NCI-H524 (cell line): ENCODE measurements around the gene YPEL1.
A peak's percentile ranks its signal among the peaks of the same experiment; 100 is the strongest.
"Not testable (repeated sequence)": the region's sequence is repeated elsewhere in the genome, so short reads cannot be mapped to it uniquely, and the experiment has no call there.

Experiments used
- DNase-seq, 2 experiments: peaks; one replicate each; lab custom pipeline; 2025; lab: John Stamatoyannopoulos, UW

Gene YPEL1

GRCh38 chr22:21683401-21683811 lies 52.2 kb downstream of the YPEL1 start:
- DNase-seq = no peak

GRCh38 chr22:21682385-21683175 lies 53.0 kb downstream of the YPEL1 start:
- no peak for DNase-seq

- no peak for DNase-seq
These were observed 53.8 kb downstream of the YPEL1 start for GRCh38 chr22:21681566-21682370.

- no peak for DNase-seq
These were observed 54.6 kb downstream of the YPEL1 start for GRCh38 chr22:21680830-21681565.

- DNase-seq = no peak
These were observed 56.2 kb downstream of the YPEL1 start for GRCh38 chr22:21679383-21679782.

- DNase-seq = not testable (repeated sequence)
These were observed 56.8 kb downstream of the YPEL1 start for GRCh38 chr22:21678842-21679241.

GRCh38 chr22:21677606-21678443 lies 57.8 kb downstream of the YPEL1 start:
- DNase-seq = peak in 1 of 2 experiments; percentile 27

- no peak for DNase-seq
These were observed 60.9 kb downstream of the YPEL1 start for GRCh38 chr22:21674638-21675245.

- DNase-seq = peak in 1 of 2 experiments; percentile 66
These were observed 61.9 kb downstream of the YPEL1 start for GRCh38 chr22:21673534-21674321.

- no peak for DNase-seq
These were observed 63.4 kb downstream of the YPEL1 start for GRCh38 chr22:21672107-21672629.

GRCh38 chr22:21669026-21669425 lies 66.6 kb downstream of the YPEL1 start:
- no peak for DNase-seq

GRCh38 chr22:21666786-21667185 lies 68.8 kb downstream of the YPEL1 start:
- no peak for DNase-seq

- DNase-seq = no peak
These were observed 70.3 kb downstream of the YPEL1 start for GRCh38 chr22:21665047-21665851.

GRCh38 chr22:21663738-21664137 lies 71.9 kb downstream of the YPEL1 start:
- no peak for DNase-seq

- DNase-seq = no peak
These were observed 73.6 kb downstream of the YPEL1 start for GRCh38 chr22:21661991-21662390.

GRCh38 chr22:21660904-21661303 lies 74.7 kb downstream of the YPEL1 start:
- DNase-seq = no peak

- peak in 1 of 2 experiments; percentile 37 for DNase-seq
These were observed 75.6 kb downstream of the YPEL1 start for GRCh38 chr22:21659864-21660525.

GRCh38 chr22:21657360-21658032 lies 78.1 kb downstream of the YPEL1 start:
- DNase-seq = peak; percentile 84 to 91
